Measurements from ENCODE around the gene MARCHF4.

Gene MARCHF4

DNA sequence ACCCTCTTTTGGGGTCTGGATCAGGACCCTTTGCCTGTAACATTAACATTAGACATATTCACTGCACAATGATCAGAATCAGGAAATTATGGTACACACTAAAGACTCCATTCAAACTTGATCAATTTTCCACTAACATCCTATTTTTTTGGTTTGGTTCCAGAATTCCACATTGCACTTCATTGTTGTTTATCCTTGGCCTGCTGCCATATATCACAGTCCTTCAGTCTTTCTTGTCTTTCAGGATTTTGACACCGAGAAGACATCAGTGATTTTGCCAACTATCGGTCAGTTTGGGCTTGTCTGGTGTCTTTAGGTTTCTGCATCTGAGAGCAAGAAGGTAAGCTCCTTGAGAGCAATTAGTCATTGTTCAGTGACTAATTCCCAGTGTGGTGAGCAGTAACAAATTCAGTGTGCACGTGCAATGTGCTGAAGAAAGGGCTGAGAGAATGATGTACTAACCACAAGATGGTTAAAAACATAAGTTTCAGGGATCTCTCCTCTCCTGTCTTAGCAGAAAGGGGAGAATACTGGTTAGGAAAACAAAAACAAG is 23.5 kb downstream of the MARCHF4 start:
- DNase-seq, result no peak

DNA sequence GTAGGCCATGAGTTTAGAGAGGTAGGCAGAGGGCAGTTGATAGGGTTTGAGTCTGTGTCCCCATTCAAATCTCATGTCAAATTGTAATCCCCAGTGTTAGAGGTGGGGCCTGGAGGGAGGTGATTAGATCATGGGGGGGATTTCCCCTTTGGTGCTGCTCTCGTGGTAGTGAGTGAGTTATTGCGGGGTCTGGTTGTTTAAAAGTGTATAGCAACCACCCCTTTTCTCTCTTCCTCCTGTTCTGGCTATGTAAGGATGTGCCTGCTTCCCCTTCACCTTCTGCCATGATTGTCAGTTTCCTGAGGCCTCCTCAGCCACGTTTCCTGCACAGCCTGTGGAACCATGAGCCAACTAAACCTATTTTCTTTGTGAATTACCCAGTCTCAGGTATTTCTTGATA is 25.5 kb downstream of the MARCHF4 start:
- no peak for DNase-seq

DNA sequence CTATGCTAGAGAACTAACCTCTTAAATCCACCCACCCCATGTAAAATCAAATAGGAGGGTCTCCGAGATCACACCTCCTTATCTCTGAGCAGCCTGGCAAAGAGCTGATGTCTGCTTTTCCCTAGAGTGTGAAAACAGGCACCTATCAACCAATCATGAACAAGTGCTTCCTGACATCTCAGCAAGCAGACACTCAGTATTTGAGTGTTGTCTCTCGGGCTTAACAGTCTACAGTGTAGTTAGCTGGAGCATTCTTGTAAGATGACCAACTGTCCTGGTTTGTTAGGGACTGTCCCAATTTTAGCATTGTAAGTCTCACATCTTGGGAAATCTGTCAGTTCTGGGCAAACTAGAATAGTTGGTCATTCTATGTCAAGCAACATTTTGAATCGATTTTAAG is 26.4 kb downstream of the MARCHF4 start:
- no peak for DNase-seq

GRCh38 chr2:216344950-216345300 is 27.4 kb downstream of the MARCHF4 start:
- DNase-seq, result no peak

DNA sequence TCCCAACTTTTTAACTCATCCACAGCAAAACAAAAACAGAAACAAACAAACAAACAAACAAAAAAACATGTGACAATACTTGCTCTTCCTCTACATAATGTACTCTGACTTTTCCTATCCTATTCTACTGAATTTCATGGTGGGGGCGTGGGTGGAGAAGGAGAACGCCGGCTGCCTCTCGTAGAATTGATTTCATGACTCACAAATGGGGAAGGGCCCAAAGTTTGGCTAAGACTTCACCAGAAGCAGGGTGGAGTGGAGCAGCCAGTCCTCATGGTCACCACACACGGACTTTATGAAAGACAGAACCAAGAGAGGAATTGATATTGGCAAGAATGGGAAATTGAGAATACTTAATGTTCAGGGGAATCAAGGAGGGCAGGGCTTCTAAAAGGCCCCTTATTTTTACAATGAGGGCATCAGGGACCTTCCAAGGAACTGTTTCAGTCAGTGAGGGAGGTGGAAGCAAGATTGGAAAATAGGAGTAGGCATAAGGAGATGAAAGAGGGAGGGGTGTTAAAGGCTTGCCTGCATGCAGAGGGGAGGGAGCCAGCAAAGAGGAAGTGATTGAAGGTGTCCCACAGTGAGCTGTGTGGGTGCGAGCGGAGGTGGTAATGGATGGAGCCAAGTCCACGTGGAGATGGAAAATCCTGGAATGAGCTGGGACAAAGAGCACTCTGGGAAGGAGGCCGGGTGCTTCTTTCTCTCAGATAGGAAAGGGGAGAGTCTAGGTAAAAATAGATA is 27.9 kb downstream of the MARCHF4 start:
- DNase-seq, result no peak

DNA sequence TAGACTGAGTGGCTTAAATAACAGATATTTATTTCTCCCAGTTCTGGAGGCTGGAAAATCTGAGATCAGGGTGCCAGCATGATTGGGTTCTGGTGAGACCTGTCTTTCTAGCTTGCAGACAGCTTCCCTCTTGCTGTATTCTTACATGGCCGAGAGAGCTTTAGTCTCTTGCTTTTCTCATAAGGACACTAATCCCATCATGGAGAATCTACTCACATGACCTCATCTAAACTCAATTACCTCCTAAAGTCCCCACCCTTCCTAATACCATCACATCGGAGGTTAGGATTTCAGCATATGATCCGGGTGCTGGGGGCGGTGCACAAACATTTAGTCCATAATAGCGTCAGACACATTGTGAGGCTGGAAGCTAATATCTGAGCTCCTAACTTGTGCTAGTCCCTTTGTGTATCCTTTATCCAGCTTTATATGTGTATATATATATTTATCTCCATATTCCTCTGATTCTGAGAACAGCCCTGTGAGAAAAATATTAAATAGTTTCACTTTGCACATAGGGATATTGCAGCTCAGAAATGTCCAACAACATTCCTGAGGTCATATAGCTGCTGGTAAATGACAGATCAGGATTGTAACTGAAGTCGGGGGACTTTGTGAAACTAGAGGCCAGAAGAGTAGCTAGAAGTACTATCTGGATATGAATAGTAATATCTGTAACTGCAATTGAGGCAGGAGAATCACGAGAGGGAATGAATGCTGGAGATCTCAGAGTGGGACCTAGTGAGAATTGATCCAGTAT is 28.9 kb downstream of the MARCHF4 start:
- DNase-seq, result no peak

DNA sequence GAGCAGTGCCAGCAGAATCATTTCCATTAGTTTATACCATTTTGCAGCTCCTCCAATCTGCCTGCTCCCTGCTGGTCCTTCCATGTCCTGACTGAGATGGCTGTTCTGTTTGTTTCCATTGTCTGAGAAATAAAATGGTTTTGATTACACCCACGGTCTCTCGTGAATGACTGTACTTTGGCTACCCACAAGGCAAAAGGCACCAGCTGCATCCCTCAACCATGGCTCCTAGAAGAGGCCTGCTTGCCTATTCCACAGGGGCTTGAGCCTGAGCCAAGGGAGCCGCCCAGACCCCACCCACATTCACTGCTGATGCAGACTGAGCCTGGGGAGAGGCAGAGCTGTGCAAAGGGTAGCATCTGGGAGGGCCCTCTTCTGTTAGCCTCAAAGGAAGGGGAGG is 31.2 kb downstream of the MARCHF4 start:
- no peak for DNase-seq

GRCh38 chr2:216340280-216340631 is 32.0 kb downstream of the MARCHF4 start:
- no peak for DNase-seq

GRCh38 chr2:216339456-216340279 is 32.6 kb downstream of the MARCHF4 start:
- no peak for DNase-seq

DNA sequence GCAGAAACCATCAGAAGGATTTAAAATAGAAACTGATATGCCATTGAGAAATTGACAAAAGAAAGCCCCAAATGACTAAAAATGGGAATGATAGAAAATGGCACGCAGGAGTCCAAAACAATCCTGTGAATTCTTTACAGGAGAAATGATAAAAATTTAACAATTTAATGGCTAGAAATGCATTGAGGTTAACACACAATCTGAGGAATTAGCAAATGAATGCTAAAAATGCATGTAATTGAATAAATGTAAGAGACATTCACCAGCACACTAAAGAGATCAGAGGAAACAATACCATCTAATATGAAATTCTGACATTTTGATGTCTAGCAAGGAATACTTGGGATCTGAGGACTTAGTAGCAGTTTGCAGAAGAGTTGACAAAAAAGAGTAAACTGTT is 37.0 kb downstream of the MARCHF4 start:
- DNase-seq, result no peak

DNA sequence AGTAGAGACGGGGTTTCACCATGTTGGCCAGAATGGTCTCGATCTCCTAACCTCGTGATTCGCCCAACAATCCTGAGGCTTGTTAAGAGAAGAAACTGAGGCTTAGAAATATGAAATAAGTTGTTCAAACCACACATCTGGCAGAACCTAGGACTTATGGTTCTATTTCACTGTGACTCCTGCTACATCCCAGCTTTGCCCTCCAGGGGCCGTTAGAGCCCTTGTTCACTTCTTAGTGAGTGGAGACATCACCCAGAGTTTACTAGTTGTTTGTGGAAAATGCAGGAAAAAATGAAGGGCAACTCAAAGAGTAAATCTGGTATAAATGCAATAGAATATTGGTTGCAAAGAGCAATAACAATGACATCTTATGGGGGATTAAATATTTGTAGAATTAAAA is 43.9 kb downstream of the MARCHF4 start:
- DNase-seq, result no peak

DNA sequence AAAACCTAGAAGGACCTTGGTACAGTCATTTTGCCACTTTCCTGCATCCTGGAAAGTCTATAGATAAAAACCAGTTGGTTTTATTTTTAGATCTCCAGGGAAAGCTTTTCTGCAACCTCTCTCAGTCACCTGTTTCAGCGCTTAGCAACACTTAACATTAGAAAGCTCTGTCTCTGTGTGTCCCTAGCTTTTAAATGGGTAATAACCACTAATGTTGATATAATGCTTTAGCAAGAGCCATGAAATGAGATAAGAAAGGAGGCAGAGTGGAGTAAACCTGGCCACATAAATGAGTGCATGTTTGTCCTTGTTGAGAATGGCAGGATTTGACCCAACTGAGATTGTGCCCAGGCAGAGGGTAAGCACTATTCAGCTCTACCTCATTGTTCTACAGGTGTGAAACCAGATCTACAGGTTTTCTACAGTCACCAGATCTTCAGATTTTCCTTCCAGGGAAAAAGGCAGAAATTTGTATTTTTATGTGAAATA is 44.8 kb downstream of the MARCHF4 start:
- no peak for DNase-seq

All from activated gamma-delta T cell (primary cell).